Activated CD4-positive, alpha-beta T cell treated with anti-CD3 and anti-CD28 coated beads for 36 hours (primary cell): ENCODE results near the gene ITPRIP. TPM values are rescaled to one million over a fixed set of nuclear protein-coding genes. Genes with fewer than 3 reads are reported as not detected.

Experiments
- ATAC-seq: fragments of 200-7000 bp; cut with Tn5 transposase; one replicate; pipeline ENCODE4 v1.10.0; 2021; ENCODE audit warnings: mild to moderate bottlenecking, moderate library complexity
- CTCF ChIA-PET: fragments of 350-600 bp; sonication (Branson Sonifier 250); formaldehyde crosslinking; loops from one replicate; lab custom pipeline; 2021; ENCODE audit warnings: antibody characterized with exemption; lab: Charles Lee
- POLR2A ChIA-PET: fragments of 350-600 bp; sonication (Branson Sonifier 250); formaldehyde crosslinking; loops from one replicate; lab custom pipeline; 2021; ENCODE audit warnings: antibody characterized with exemption, inconsistent platforms; lab: Charles Lee
- DNase-seq: peaks from one replicate; pipeline ENCODE4 v3.0.0-alpha.2; 2020
- H3K27ac Mint-ChIP-seq: one replicate; pipeline ENCODE4 v1.8.0; 2021; ENCODE audit warnings: mixed read lengths
- H3K27me3 Mint-ChIP-seq: one replicate; pipeline ENCODE4 v1.8.0; 2021; ENCODE audit warnings: mixed read lengths
- H3K36me3 Mint-ChIP-seq: one replicate; pipeline ENCODE4 v1.8.0; 2021; ENCODE audit warnings: low read depth, mixed read lengths
- H3K4me1 Mint-ChIP-seq: one replicate; pipeline ENCODE4 v1.8.0; 2021; ENCODE audit warnings: mixed read lengths
- H3K4me3 Mint-ChIP-seq: one replicate; pipeline ENCODE4 v1.8.0; 2021; ENCODE audit warnings: mild to moderate bottlenecking, moderate library complexity, mixed read lengths
- H3K9me3 Mint-ChIP-seq: one replicate; pipeline ENCODE4 v1.8.0; 2021; ENCODE audit warnings: low read depth, mixed read lengths
- intact Hi-C, 2 experiments: fragments of 100-400 bp; cut with DNase I in 1 of 2; cut with micrococcal nuclease in 1 of 2; formaldehyde crosslinking; loops; one replicate each; pipeline versions ENCODE4 v1.14.2 to v1.15.1; 2022 to 2024; cut with DNase I, micrococcal nuclease
- total RNA-seq, 2 experiments: library from RNA; stranded (reverse); gene quantifications; one replicate each; pipeline ENCODE4 v1.2.3, GENCODE V29; 2021

The ITPRIP gene
- total RNA-seq, 2 experiments from 2014 or later: 20.3 to 21.6 TPM

DNA sequence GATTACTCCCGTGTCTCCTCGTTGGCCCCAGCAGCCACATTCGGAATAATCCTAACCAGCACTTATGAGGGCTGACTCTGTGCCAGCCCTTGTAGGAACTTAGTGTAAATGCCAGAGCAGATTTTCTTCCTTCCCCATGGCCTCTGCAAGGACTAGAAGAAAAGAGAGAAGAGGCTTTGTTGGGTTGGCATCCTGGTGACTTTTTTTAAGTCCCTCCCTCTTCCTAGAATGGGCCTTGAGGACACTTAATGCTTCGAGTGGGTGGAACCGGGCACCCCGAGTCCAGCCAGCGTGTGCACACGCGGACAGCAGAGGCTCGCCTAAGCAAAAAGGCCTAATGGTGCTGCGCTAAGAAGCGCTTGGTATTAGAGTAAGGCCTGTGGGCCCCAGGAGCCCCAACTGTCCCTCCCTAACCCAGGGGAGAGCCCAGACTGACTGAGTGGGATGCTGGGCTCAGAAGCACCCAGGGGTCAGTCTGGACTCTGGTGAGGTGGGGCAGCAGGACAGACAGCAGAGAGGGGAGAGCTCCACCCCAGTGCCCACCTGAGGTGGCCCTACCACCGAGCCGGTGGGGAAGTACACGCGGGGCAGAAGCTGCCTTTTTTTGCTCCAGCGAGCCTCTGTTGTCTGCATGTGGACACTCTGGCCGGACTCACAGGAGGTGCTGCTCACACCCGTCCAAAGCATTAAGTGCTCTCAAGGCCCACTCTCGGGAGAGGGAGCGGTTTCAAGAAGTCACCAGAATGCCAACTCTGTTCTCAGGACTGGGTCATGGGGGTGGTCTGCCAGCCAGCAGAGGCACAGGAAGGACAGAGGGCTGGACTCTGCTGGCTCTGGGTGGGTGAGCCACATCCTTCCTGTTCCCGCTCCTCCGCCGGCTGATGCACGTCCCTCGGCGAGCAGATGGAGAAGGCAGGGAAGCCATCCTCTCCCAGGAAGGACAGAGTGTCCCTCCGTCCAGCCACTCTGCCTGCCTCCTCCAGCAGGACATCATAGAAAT lies 12.5 kb downstream of the ITPRIP start:
- no peak for ATAC-seq
- POLR2A ChIA-PET: interaction anchor here (1.2 kb wide), 1 partner anchor 12 kb away, joined by 6 read pairs; no protein-coding TSS in a partner anchor
- no peaks in the 10 kb centered on the region for H3K9me3 Mint-ChIP-seq

DNA sequence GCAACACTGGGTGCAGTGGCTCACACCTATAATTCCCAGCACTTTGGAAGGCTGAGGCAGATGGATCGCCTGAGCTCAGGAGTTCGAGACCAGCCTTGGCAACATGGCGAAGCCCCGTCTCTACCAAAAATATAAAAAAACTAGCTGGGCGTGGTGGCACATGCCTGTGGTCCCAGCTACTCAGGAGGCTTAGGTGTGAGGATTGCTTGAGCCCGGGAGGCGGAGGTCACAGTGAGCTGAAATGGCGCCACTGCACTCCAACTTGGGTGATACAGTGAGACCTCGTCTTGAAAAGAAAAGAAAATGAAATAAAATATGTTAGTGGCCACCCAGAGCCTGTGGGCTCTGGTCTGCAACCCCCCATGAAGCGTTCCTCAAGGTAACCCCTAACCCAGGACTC lies 13.3 kb downstream of the ITPRIP start:
- Mint-ChIP-seq H3K36me3 (peaks cover 34% of the 10 kb centered on the region), H3K9me3 (no peaks in the 10 kb centered on the region), H3K4me3 (peak overlapping the region; percentile 38), H3K27me3 (no peaks in the 10 kb centered on the region), H3K4me1 (peaks cover 97% of the 10 kb centered on the region), H3K27ac (peak overlapping the region; percentile 87)
- ChIA-PET CTCF (interaction anchor here (0.7 to 3.8 kb wide), 5 partner anchors 13 to 57 kb away, joined by 3 to 27 read pairs (median 4); no protein-coding TSS in a partner anchor), POLR2A (interaction anchor here (0.6 to 1.2 kb wide), 2 partner anchors 11 to 45 kb away, joined by 5 to 6 read pairs; no protein-coding TSS in a partner anchor)
- intact Hi-C loops: no loop called here
- DNase-seq (peak; percentile 1), ATAC-seq (no peak)

More for the DNA sequence above, 12.5 kb downstream of the ITPRIP start:
- DNase-seq: peak; percentile 7
- Mint-ChIP-seq H3K27ac (peak overlapping the region; percentile 79), H3K4me1 (peaks cover 98% of the 10 kb centered on the region), H3K36me3 (peaks cover 32% of the 10 kb centered on the region), H3K27me3 (no peaks in the 10 kb centered on the region), H3K4me3 (peak overlapping the region; percentile 30)
- CTCF ChIA-PET: interaction anchor here (0.6 to 3.8 kb wide), 5 partner anchors 13 to 34 kb away, joined by 3 to 27 read pairs (median 4); no protein-coding TSS in a partner anchor
- intact Hi-C loops: no loop called here

DNA sequence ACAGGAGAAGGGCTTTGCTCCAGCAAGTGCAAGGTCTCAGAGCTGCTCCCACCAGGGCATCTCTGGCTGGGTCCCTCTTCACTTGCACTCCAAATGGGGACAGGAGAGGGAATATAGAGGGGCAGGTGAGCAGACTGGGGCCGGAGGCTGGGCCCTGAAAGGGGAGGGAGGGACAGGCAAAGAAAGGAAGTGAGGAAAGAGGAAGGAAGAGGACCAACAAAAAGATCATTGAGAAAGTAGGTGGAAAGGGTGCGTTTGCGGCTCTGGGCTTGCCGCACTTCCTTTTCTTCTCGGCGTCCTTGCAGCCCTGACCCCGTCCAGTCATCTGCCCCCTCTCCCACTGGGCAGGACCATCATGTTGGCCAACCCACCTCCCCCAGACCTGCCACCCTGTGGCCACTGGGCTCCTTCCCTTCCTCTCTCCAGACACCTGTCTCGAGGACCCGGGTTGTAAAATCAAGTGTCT lies 14.0 kb downstream of the ITPRIP start:
- ATAC-seq: no peak
- ChIA-PET CTCF (interaction anchor here (0.6 to 3.8 kb wide), 7 partner anchors 12 to 69 kb away, joined by 3 to 27 read pairs (median 4); partner anchors contain the start of gene ITPRIP), POLR2A (interaction anchor here (0.6 kb wide), 1 partner anchor 44 kb away, joined by 5 read pairs; no protein-coding TSS in a partner anchor)
- intact Hi-C loops: no loop called here
- no peaks in the 10 kb centered on the region for H3K27me3 Mint-ChIP-seq
- peaks cover 96% of the 10 kb centered on the region for H3K4me1 Mint-ChIP-seq
- H3K4me3 Mint-ChIP-seq: peak overlapping the region; percentile 38
- no peaks in the 10 kb centered on the region for H3K9me3 Mint-ChIP-seq
- DNase-seq: peak; percentile 21
- H3K27ac Mint-ChIP-seq: peak overlapping the region; percentile 87
- peaks cover 34% of the 10 kb centered on the region for H3K36me3 Mint-ChIP-seq

DNA sequence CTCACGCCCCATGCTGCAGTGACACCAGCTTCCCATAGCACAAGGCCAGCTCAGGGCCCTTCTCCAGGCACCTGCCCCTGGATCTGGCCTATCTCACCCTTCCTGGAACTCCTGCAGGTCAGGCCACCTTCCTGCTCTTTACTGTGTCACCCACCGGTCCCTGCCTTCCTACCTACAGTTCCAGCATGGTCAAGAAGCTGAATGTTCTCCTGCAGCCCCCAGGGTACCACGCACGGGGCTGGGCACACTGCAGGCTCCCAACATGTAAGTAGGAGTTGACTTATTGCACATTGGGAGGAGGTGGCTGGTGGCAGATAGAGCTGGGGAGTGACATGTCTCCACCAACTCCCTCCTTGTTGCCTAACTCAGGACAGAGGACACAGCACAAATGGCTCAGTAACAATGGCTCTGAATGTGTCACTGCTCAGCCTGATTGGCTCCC lies 14.5 kb downstream of the ITPRIP start:
- no peaks in the 10 kb centered on the region for H3K9me3 Mint-ChIP-seq
- intact Hi-C loops: no loop called here
- DNase-seq (no peak), ATAC-seq (no peak)
- POLR2A ChIA-PET: no interaction called here
- peak overlapping the region; percentile 87 for H3K27ac Mint-ChIP-seq
- H3K4me1 Mint-ChIP-seq: peaks cover 96% of the 10 kb centered on the region
- no peaks in the 10 kb centered on the region for H3K27me3 Mint-ChIP-seq
- H3K36me3 Mint-ChIP-seq: peaks cover 34% of the 10 kb centered on the region
- H3K4me3 Mint-ChIP-seq: peak overlapping the region; percentile 38
- CTCF ChIA-PET: interaction anchor here (0.6 to 3.8 kb wide), 8 partner anchors 12 to 69 kb away, joined by 3 to 27 read pairs (median 4); partner anchors contain the start of gene ITPRIP

DNA sequence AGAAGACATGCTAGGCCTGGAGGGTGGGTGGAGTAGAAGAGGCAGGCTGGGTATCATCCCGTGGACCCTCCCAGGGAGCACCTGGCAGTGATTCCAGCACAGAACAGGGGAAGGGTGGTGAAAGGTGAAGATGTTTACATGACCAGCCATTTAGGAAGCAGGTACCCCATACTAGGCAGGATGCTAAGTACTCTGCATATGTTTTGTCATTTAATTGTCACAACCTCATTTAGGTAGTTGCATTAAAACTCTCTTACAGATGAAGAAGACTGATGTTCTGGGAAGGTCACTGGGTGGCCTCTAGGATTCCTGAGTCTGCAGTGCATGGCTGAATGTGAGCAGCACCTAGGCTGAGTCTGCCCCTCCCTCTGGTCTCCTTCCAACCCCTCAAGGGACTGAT lies 15.2 kb downstream of the ITPRIP start:
- Mint-ChIP-seq H3K4me3 (peak overlapping the region; percentile 51), H3K4me1 (peaks cover 95% of the 10 kb centered on the region), H3K9me3 (no peaks in the 10 kb centered on the region), H3K36me3 (peaks cover 37% of the 10 kb centered on the region), H3K27ac (peak overlapping the region; percentile 87), H3K27me3 (no peaks in the 10 kb centered on the region)
- ChIA-PET CTCF (interaction anchor here (0.6 to 3.8 kb wide), 7 partner anchors 11 to 30 kb away, joined by 3 to 27 read pairs (median 4); no protein-coding TSS in a partner anchor), POLR2A (no interaction called here)
- intact Hi-C loops: no loop called here
- ATAC-seq (no peak), DNase-seq (no peak)

DNA sequence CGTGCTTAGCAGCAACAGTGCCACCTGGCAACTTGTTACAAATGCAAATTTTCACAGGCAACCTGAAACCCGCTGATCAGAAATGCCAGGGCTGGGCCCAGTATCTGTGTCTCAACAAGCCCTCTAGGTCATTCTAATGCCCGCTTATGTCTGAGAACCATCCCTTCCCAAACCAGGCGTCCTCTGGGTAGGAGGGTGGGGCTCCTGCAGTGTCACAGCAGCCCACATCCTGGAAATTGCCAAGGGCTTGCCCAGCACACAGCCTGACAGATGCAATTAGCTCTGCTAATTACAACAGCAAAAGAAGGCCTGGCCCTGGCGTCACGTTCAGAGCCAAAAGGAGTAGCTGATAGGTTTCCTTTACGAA lies 15.9 kb downstream of the ITPRIP start:
- ChIA-PET POLR2A (no interaction called here), CTCF (interaction anchor here (0.6 to 3.8 kb wide), 7 partner anchors 10 to 48 kb away, joined by 3 to 27 read pairs (median 8); partner anchors contain the start of gene ITPRIP)
- H3K27me3 Mint-ChIP-seq: no peaks in the 10 kb centered on the region
- no peaks in the 10 kb centered on the region for H3K9me3 Mint-ChIP-seq
- peaks cover 40% of the 10 kb centered on the region for H3K36me3 Mint-ChIP-seq
- intact Hi-C loops: no loop called here
- peak; percentile 64 for DNase-seq
- peaks cover 93% of the 10 kb centered on the region for H3K4me1 Mint-ChIP-seq
- H3K4me3 Mint-ChIP-seq: peak overlapping the region; percentile 51
- peak; percentile 64 for ATAC-seq
- H3K27ac Mint-ChIP-seq: peak overlapping the region; percentile 87

DNA sequence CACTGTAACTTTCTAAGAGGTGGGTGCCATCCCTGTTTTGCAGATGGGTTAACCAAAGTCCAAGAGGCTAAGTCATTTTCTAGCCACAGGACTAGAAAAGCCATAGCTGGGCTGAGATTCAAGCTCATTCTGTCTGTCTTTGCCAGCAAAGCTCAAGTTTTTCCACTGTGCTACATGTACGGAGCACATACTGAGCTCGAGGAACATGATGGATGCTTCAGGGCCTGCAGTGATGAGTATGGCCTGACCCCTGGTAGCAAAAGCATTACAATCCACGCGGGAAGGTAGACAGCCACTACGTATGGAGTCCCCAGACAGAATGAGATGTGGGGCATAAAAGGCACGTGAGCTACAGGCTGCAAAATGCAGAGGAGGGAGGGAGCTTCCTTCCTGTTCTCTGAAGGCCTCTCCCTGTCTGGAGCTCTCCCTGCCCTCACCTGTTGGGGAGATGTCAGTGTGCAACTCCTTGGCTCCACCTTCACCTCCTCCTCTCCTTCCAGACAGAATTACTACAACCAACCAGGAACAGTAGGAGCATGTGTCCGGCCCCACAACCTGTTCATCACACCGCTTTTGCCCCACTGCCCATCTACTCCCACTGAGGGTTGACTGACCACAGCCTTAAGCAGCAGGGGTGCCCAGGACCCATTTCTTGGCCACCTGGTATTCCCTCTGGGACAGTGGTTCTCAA lies 16.4 kb downstream of the ITPRIP start:
- ATAC-seq: peak; percentile 10
- Mint-ChIP-seq H3K27ac (peak overlapping the region; percentile 87), H3K4me3 (peak overlapping the region; percentile 51)

GRCh38 chr10:104321226-104321625 lies 17.0 kb downstream of the ITPRIP start:
- CTCF ChIA-PET: interaction anchor here (0.6 to 3.6 kb wide), 9 partner anchors 11 to 464 kb away, joined by 3 to 19 read pairs (median 6); partner anchors contain the start of gene ITPRIP
- no peaks in the 10 kb centered on the region for H3K9me3 Mint-ChIP-seq
- H3K27me3 Mint-ChIP-seq: no peaks in the 10 kb centered on the region
- peaks cover 82% of the 10 kb centered on the region for H3K4me1 Mint-ChIP-seq
- peaks cover 33% of the 10 kb centered on the region for H3K36me3 Mint-ChIP-seq
- ATAC-seq (no peak), DNase-seq (no peak)
- no peak overlapping the region for H3K4me3 Mint-ChIP-seq
- intact Hi-C loops: no loop called here
- H3K27ac Mint-ChIP-seq: peak overlapping the region; percentile 87
- POLR2A ChIA-PET: interaction anchor here (0.6 to 1.0 kb wide), 3 partner anchors 14 to 73 kb away, joined by 3 to 5 read pairs (median 4); no protein-coding TSS in a partner anchor

More for the DNA sequence above, 16.4 kb downstream of the ITPRIP start:
- intact Hi-C loops: no loop called here
- H3K9me3 Mint-ChIP-seq: no peaks in the 10 kb centered on the region
- POLR2A ChIA-PET: interaction anchor here (0.7 to 1.0 kb wide), 3 partner anchors 15 to 410 kb away, joined by 3 to 4 read pairs (median 3); no protein-coding TSS in a partner anchor
- CTCF ChIA-PET: interaction anchor here (0.8 to 3.8 kb wide), 9 partner anchors 10 to 48 kb away, joined by 3 to 27 read pairs (median 7); partner anchors contain the start of gene ITPRIP
- peaks cover 89% of the 10 kb centered on the region for H3K4me1 Mint-ChIP-seq
- DNase-seq: peak; percentile 10
- no peaks in the 10 kb centered on the region for H3K27me3 Mint-ChIP-seq
- peaks cover 36% of the 10 kb centered on the region for H3K36me3 Mint-ChIP-seq

DNA sequence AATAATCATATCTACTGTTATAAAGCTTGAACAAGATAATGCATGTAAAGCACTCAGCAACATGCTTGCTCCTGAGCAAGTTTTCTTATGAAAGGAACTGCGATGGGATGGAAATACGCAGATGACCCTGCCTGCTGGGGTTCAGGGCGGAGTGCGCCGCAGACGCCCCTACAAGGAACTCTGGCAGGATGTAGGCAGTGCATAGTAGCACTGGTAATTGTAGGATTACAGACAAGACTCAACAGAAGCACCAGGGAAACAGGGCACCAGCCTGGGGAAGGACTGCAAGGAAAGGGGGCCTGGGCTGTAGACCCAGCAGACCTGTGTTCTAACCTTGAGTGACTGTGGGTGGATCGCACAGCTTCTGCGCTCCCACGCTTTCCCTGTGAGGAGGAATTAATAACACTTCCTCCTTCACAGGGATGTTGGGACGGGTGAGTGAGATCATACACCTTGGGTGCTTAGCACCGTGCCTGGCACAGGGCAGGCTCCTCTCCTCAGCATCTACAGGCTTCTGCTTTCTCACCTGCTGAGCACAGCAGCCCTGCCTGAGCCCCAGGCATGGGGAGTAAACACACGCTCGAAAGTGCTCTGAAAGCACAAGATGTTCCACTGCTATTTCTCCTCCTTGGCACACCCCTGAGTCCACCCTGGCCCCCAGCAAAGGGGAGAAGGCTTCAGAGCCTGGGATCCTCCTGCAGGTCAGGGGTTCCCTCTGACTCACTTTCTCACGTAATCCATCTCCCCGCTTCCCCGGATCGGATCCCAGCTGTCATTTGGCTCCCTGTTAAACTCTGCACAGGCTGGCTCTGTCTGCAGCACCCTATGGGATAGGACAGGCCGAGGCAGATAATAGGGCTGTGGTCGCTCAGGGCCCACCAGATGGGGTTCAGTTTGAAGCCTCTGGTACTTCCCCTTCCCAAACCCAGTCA lies 19.2 kb downstream of the ITPRIP start:
- no peaks in the 10 kb centered on the region for H3K9me3 Mint-ChIP-seq
- peaks cover 61% of the 10 kb centered on the region for H3K4me1 Mint-ChIP-seq
- no peak for ATAC-seq
- POLR2A ChIA-PET: interaction anchor here (1.2 kb wide), 1 partner anchor 38 kb away, joined by 5 read pairs; no protein-coding TSS in a partner anchor
- no peaks in the 10 kb centered on the region for H3K27me3 Mint-ChIP-seq
- no peak for DNase-seq
- H3K36me3 Mint-ChIP-seq: peaks cover 18% of the 10 kb centered on the region
- intact Hi-C loops: no loop called here
- no peak overlapping the region for H3K4me3 Mint-ChIP-seq
- CTCF ChIA-PET: interaction anchor here (0.8 to 1.2 kb wide), 3 partner anchors 10 to 13 kb away, joined by 3 read pairs; no protein-coding TSS in a partner anchor
- H3K27ac Mint-ChIP-seq: peak overlapping the region; percentile 38
